Head of caudate nucleus (tissue), 42 donors: ENCODE results near the gene ADAM8.

ENCODE experiments used
- DNase-seq, 42 donors: peaks; one replicate each; pipeline versions ENCODE4 v3.0.0 to v3.0.0-alpha.2; 2020 to 2021; ENCODE audit warnings: mixed read lengths in 7 of 42
- intact Hi-C: fragments of 100-400 bp; cut with DNase I; formaldehyde crosslinking; loops from one replicate; pipeline ENCODE4 v1.15.0; 2022

Gene ADAM8

DNA sequence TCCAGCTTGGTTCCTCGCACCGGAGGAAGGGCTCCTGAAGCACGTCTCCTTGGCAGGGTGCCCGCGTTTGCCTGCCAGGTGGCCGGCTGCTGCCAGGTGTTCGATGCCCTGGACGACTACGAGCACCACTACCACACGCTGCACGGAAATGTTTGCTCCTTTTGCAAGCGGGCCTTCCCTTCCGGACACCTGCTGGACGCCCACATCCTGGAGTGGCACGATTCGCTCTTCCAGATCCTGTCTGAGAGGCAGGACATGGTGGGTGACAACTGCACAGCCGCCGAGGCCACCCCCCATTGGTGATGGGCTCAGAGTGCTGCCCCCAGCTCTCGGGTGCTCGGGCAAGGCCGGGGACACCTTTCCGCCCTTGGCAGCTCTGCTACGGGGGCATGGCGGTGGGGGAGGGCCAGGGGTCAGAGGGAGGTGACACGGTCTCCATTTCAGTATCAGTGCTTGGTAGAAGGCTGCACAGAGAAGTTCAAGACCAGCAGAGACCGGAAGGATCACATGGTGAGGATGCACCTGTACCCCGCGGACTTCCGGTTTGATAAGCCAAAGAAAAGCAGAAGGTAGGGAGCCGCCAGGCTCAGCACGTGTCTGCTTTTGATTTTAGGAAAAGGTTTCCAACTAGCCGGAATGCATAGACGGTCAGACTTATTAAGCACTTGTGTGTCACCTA, 33.2 kb upstream of the ADAM8 start:
- peak in 1 of 42 donors; percentile 16 for DNase-seq
- intact Hi-C loops, result no loop called here

DNA sequence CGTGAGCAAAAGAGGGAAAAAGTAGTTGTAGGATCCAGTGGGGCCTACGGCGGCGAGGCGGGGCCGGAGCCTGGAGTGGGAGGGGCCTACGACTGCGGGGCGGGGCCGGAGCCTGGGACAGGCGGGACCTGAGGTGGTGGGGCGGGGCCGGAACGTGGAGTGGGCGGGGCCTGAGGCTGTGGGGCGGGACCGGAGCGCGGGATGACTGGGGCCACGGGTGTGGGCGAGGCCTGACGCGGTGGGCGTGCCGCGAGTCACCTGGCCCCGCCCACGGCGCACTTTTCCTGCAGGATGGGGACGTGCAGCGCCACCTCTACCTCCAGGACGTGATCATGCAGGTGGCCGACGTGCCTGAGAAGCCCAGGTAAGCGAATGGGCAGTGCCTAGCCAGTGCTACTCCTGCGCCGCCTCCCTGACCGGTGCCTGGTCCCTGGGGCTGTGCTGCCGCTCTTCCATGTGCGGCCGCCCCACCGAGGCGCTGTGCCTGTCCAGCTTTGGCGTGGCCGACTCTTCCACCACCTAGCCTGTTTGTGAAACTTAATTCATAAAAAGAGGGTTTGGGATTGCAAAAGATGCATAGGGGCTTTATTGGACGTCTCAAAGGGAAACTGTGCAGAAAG, 32.5 kb upstream of the ADAM8 start:
- intact Hi-C loops, result no loop called here
- DNase-seq, result peak; percentile 83 to 97 (median 94)

DNA sequence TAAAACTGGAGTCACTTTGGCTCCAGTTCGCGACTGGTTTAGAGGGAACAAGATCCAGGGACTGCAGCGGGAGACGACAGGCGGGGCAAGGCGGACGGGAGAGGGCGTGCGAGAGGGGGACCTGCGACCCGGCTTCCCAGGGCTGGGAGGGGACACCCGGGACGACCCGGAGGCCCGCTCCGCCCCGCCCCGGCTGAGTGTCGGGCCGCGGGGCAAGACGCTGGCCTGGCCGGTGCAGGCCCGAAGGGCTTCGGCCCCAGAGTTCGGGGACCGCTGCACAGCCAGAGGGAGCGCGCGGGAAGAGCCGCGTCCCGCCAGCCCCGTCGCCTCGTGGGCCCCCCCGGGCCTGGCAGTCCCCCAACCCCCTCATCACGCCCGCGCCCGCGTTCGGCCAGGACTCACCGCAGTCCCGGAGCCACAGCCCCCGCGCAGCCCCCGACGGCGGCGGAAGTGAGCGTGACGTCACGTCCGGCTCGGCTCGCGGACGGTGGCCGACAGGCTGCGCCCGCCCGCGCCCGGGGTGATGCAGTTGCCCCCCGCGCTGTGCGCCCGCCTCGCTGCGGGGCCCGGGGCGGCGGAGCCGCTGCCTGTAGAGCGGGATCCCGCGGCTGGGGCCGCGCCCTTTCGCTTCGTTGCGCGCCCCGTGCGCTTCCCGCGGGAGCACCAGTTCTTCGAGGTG, 31.9 kb upstream of the ADAM8 start, which contains the start of the genes TUBGCP2 and ZNF511:
Gene TUBGCP2, minus strand, starts transcription at position 452 of the 679 bp plus-strand sequence. CDS start 5,931 bp downstream, outside the sequence.
Gene ZNF511, plus strand, starts transcription at position 494 of the 679 bp plus-strand sequence. Its CDS starts 30 bp downstream, at position 524.
- DNase-seq, result peak; percentile 52 to 95 (median 88)
- intact Hi-C loops, result no loop called here

DNA sequence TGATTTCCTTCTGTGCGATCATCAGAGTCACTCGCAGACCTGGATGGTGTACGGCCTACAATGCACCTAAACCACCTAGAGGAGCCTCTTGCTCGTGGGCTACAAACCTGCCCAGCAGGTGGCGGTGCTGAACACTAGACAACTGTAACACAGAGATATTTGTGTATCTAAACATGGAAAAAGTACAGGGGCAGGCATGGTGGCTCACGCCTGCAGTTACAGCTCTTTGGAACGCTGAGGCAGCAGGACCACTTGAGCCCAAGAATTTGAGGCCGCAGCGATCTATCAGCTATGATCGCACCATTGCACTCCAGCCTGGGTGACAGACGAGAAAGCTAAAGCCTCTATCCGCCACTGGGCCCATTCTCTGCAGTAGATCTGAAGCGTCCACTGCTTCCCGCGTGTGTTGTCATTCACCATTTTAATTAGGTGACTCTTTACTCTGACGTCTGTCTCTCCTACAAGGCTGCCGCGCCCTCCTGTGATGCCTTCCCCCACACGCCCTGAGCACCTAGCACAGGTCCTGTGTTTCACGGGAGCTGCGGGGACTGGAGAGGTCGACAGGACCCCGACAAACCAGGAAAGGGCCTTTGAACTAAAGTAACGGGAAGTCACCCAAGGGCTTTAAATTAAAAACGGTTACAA, 31.2 kb upstream of the ADAM8 start:
- intact Hi-C loops, result no loop called here
- peak; percentile 36 to 88 (median 76) for DNase-seq

DNA sequence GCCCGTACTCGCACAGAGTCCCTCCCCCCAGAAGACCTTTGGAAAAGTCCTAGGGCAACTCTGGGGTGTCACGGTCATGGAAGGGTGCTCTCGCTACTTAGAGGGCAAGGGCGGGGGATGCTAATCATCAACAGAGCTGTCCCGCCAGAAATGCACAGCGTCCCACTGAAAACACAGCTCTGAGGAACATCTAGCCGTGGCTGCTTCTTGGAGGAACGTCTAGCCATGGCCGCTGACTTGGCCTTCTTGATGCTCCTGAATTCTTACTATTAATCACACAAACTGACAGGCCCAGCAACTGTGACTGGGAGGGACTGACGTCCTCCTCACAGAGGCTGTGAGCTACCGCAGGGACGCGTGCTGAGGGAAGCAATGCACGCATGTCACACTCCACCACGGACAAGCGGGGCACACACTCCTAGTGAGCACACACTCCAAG, 30.3 kb upstream of the ADAM8 start:
- intact Hi-C loops, result no loop called here
- DNase-seq, result no peak

DNA sequence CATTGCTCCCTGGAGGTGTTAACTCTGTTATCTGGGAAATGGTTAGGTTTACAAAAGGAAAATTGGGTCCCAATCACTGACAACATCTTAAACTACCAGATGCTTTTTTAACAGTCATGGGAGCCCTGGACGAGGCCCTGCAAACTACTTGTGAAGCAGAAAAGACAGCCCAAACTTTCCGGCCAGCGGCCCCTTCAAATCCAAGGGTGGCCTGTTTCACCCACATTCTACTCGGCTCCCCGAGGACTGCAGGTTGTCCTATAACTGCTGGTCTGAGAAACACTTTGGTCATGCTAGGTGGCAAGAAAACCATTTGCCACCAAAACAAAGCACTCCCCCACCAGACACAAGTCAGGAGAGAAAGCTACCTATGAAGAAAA, 29.4 kb upstream of the ADAM8 start:
- intact Hi-C loops, result no loop called here
- DNase-seq, result no peak

DNA sequence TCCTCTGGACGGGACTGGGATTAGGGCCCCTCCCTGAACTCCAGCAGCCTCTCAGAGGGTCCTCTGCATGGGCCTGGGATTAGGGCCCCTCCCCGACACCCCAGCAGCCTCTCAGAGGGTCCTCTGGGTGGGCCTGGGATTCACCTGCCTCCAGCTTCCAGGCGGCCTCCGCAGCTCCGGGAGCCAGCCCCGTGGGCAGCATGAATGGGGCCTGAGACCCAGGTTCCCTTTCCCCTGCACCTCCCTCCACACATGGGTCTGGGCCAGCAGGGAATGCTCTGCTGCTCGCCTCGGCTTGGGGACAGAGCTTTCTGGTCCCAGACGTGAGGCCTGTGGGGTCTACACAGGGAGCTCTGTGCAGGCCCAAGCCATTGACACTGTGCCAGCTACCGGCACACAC, 26.5 kb upstream of the ADAM8 start:
- DNase-seq, result no peak
- intact Hi-C loops, result no loop called here

DNA sequence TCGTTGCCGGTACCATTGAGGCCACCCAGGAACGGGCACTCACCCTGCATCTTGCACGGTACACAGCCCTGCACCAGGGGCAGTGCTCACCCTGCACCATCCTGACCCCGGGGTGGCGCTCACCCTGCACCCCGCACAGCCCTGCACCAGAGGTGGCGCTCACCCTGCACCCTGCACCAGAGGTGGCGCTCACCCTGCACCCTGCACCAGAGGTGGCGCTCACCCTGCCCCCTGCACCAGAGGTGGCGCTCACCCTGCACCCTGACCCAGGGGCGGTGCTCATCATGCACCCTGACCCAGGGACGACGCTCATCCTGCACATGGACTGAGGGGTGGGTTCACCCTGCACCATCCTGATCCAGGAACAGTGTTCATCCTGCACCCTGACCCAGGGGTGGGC, 25.6 kb upstream of the ADAM8 start:
- intact Hi-C loops, result no loop called here

DNA sequence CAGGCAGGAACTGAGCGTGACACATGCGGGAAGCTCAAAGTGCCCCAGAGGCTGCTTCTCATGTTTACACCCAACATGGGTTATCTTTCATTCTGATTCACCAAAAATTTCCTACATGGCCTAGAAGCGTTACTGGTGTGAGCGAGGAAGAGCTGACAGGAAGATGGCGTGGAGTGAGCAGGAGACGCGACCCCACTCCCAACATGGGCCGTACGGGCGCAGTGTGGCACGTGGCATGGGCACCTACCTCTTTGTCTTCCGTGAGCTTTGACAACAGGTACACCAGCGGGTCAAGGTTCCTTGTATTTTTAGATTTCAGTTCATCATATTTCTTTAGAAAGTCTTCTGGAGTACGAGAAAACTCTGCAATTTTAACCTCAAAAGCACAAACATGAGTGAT, 23.1 kb upstream of the ADAM8 start:
- no peak for DNase-seq
- intact Hi-C loops, result no loop called here

More for the DNA sequence above, 25.6 kb upstream of the ADAM8 start:
- no peak for DNase-seq

DNA sequence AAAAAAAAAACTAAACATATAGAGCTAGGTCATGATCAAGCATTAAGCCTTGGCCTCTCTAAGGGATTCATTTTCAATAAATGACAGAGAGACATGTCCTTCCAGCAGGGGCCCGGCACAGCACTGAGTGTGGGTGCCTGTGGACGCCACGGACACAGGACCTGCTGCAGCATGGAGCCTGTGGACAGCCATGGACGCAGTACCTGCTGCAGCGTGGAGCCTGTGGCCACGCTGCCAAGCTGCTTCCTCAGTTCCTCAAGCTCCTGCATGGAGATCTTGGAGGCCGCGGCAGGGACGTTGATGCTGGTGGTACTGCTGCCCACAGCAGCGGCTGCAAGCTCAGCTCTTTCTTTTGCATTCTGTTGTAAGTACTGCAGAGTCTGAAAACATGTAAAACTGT, 22.6 kb upstream of the ADAM8 start:
- DNase-seq, result no peak
- intact Hi-C loops, result no loop called here

DNA sequence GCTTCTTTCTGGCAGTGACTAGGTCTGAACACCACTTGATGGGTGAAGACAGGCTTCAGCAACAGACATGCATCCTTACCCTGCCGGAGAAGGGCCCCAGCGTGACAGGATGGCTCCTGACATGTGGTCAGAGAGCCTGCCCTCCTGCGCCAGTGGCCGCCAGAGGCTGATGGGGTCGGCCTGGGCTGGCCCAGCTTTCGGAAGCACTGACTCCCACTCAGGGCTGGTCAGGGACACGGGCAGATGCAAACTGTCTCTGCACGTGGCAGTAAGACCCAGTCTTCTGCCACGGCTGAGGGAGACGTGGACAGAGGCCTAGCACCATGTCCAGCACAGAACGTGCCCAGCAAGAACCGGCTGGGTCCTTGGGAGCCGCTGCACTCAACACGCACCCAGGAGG, 21.8 kb upstream of the ADAM8 start:
- intact Hi-C loops, result no loop called here
- no peak for DNase-seq

DNA sequence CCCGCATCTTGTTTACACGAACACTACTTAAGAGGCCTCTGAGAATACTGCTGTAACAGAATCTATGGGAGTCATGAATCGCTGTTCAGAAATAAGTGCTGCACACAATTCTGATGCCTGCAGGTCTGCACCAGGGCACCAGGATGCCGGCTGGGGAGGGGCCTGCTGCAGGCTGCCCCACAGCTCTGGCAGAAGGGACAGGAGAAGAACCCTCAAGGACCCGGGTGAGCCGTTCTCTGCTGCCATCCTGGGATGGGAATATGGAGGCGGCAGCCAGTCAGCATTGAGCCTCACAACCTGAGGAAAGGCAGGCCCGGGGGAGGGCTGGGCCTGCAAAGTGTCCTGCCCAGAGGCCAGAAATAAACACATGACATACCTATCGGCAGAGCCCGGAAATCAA, 20.8 kb upstream of the ADAM8 start:
- intact Hi-C loops, result no loop called here
- DNase-seq, result no peak

DNA sequence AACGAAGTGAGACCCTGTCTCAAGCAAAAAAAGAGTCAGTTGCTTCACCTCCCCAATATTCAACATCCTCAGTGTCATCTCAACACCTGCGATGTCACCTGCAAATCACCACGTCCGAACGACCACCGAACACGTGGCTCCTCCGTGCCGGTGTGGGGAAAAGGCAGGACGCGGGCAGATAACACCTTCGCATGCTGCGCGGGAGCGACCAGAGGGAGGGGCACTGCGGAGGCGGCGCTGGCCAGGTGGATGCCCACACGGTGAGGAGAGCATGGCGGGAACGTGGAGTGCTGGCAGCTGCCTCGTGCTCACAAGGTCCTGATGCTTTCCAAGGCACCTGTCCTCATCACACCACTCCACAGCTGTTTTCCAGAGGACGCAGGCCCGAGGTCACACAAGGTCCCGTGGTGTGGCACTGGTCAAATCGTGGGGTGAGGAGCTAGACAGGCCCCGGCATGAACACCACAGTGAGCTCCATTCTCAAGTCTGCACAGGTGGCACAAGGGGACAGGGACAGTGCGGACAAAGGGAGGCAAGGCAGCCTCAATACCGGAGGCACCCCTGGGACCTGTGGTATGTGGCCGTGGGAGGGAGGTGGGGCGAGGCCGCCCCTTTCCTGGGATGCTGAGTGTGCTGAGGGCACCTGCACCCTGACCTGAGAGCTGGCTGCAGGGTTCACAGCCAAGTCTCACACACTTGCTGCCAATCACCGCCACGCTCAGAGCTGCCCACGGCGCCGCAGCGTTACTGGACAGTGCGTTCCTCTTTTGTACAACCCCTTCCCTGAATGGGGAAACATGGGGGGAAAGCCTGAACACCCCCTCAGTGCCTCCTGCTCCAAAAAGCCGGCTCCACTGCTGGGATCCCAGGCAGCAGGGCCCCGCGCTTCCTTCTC, 19.0 kb upstream of the ADAM8 start:
- no peak for DNase-seq
- intact Hi-C loops, result no loop called here

DNA sequence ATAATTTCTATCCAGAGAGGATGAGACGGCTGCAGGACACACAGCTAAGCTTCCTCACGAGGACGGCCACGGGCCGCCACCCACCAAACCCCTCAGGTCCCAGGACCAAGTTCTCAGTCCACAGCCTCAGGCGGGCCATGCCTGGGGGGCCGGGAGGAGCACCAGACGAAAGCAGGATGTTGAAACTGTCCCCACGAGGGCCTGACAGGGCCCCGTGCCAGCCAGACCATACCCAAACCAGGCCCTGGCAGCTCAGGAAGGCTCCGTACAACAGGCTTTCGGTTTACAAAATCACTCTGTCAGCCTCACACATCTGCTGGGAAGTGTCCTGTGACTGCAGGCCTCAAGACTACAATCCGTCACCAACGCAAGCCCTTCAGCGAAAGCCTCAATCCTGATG, 17.5 kb upstream of the ADAM8 start:
- intact Hi-C loops, result no loop called here
- DNase-seq, result peak in 8 of 42 donors; percentile 14 to 42 (median 30)

DNA sequence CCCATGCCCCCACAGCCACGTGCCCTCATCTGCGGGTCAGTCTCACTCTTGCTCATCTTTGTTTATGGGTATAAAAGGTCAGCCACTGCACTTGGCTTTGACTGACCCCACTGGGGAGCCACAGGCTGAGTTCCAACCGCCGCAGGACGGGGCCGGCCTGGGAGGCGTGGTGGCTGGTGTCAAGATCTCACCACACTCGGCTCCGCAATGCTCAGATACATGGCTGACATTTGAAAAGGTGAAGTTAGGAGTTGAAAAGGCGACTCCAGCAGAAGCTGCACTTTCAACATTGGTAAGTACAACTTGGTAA, 17.1 kb upstream of the ADAM8 start:
- no peak for DNase-seq
- intact Hi-C loops, result no loop called here

DNA sequence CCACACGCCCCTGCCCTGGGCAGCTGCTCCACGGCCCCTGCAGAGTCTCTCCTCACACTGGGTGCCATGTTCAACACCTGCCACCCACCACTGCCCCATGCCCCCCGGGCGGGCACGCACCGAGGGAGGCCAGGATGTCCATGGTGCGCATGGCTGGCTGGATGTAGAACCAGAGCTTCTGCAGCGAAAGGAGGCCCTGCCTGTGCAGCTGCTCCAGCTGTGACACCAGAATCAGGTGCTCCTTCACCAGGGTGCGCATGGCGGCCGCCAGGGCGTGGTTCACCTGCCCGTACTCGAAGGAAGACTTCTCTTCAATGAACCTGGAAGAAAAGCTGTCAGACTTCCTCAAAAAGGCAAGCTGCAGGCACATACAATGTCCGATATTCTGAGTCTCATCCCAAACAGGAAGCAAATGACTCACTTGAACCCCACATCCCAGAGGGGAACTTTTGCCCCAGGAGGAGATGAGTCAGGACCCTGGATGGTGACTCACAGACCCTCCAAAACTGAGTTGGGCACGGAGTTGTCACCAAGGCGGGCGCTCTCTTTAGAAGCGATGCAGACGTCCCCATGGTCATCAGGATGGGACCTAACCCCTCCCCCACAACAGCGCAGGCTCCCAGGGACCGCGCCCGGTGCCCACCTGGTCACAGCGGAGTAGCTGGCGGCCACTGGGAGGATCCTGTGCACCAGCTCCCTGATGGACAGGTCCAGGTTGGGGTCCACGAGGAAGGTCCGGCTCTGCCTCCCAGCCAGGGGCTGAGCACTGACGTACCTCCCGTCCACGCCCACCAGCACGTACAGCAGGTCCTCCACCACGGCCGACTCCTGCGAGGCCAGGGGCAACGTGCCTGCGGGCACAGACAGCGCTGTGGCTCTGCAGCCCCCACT, 16.5 kb upstream of the ADAM8 start:
- intact Hi-C loops, result no loop called here

DNA sequence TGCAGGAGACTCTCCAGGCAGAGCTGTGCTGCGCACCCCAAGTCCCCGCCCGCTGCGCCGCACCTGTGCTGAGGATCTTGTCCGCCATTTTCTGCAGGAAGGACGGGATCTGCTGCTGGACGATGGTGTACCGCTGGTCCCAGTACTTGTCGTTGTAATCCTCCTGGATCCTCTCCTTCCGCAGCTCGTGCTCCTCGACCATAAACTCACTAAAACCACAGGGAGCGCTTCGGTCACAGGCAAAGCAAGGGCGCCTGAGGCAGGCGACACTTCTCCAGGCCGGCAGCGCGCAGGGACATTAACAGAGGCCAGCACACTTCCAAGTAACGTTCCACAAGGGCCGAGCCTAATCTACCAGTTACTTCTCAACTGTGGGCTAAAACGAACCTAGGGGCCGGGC, 13.1 kb upstream of the ADAM8 start:
- DNase-seq, result no peak
- intact Hi-C loops, result no loop called here

More for the DNA sequence above, 16.5 kb upstream of the ADAM8 start:
- no peak for DNase-seq
